RPMI7951 (cell line): Measurements from ENCODE around the gene GPRIN1. TPM values are rescaled to one million over a fixed set of nuclear protein-coding genes. Genes with fewer than 3 reads are reported as not detected.

Experiments used
- DNase-seq: peaks from one replicate; pipeline ENCODE4 v3.0.0-alpha.2; 2012; ENCODE audit warnings: low read depth
- total RNA-seq: library from RNA; depleted of rRNA; stranded (reverse); fragments of >200 nt; shearing (Covaris generic); gene quantifications from 2 replicates; pipeline ENCODE4 v1.2.3, GENCODE V29; 2014

GPRIN1 gene
- total RNA-seq, 1 experiment from 2014 or later, result 4.9 TPM

DNA sequence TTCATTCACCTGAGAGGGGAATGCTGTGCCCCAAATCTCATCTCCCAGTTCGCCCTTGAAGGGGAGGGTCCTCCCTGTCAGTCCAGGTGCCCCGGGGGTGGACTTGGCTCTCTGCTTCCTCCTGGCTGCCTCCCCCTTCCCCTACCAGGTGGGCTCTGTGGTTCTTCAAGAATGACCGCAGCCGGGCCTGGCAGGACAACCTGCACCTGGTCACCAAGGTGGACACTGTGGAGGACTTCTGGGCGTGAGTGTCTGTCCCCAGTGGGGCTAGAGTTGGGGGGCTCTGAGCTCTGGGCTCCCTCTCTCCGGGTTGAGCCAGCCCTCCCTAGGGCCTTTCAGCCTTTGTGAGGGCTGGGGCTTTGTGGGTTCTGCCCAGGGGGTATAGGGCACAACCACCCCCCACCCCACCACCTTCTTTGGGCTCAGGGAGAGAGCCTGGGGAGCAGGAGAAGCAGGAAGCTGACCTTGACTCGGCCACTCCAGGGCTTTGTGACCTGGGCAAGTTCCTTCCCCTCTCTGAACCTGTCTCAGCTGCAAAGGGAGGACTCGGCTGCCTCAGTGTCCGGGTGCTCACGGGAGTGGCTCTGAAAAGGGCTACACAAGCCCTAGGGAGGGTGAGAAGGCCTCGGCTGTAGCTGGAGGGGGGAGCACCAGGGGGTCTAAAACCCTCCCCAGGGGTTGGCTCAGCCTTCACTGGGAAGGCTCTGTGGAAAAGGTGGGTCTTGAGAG, 33.7 kb upstream of the GPRIN1 start:
- DNase-seq, result no peak

DNA sequence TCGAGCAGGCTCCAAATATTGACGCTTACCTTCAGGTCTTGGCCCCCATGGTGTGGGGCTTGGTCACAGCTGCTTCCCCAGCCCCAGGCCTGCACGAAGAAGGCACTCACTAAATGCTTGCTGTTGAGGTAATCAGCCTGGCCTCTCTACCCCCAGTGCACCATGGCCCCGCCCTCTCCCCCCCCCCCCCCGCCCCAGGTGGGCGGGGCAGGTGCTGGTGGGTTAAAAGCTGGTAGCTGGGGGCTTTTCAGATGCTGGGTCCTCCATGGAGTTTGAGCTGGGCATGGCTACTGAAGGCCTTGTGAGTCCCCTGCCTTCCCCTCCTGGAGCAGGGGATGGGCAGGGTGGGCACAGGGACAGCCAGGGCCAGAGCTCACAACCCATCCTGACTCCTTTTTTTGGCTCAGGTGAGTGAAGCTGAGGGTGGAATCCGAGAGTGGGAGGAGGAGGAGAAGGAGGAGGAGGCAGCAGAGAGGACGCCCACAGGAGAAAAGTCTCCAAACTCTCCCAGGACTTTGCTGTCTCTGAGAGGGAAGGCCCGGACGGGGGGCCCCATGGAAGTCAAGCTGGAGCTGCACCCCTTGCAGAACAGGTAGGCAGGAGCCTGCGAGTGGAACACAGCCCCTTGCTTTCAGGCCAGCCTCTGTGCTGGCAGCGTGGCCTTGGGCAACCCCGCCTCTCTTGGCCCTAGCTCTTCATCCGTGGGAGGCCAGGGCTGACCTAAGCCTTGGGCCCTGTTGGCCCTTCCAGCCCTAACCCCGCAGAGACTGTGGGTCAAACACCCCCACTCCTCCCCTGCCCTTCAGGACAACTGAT, 32.9 kb upstream of the GPRIN1 start:
- no peak for DNase-seq

DNA sequence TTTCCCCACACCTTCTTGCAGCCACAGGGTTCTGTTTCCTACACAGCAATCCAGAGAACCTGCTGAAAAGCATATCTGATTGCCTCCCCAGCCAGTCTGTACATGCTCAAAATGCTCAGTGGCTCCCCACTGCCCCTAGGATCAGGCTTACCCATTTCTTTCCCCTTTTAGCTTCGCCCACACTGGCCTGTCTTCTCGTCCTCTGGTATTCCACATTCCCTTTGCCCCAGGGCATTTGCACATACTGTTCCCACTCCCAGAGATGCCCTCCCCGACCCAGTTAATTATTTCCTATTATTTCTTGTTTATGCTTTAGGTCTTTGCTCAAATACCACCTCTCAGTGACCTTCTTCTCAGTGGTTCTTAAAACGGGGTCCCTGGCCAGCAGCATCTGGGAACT, 30.7 kb upstream of the GPRIN1 start:
- no peak for DNase-seq

DNA sequence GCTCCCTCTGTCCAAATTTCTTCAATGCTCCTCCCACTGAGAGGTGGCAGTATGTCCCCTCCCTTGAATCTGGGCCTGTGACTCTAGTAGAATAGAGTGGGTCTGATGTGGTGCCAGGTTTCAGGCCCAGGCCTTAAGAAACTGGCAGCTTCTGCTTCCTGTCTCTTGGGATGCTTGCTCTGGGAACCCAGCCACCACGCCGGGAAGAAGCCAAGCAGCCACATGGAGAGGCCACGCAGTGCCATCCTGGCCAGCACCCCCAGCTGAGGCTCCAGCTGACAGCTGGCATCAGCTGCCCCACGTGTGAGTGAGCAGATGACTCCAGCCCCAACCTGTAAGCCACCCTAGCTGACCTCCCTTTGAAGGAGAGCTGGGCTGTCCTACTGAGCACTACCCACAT, 30.0 kb upstream of the GPRIN1 start:
- DNase-seq, result peak; percentile 51

DNA sequence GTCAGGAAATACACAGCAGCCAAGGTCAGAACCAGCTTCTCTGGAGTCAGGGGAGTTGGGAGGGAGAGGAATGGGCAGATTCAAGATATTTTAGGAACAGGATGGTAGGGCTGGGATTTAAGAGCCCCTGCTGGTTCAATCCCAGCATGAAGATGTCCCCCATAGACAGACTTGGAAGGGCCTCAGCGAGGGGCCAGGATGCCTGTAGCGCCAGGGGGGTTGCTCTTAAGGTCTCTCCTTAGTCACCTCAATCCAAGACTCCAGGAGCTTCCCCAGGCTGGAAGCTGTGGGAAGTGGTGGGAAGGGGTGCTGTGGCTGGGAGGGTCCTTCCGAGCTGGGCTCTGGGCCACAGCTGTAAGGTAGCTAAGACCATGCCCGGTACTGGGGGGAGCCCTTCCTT, 29.3 kb upstream of the GPRIN1 start:
- no peak for DNase-seq

DNA sequence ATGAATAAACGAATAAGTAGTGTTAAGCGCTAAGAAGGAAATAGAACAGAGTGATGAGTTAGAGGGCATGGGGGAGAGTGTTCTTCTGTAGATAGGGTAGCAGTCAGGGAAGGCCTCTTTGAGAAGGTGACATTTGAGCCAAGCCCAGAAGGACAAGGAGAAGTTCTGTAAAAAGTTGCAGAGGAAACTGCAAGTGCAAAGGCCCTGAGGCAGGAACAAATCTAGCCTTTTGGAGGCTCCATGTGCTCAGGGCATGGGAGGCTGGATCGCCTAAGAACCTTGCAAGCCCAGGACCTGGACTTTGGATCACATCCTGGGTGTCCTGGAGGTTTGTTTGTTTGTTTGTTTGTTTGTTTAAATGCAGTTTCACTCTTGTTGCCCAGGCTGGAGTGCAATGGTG, 28.5 kb upstream of the GPRIN1 start:
- DNase-seq, result no peak

DNA sequence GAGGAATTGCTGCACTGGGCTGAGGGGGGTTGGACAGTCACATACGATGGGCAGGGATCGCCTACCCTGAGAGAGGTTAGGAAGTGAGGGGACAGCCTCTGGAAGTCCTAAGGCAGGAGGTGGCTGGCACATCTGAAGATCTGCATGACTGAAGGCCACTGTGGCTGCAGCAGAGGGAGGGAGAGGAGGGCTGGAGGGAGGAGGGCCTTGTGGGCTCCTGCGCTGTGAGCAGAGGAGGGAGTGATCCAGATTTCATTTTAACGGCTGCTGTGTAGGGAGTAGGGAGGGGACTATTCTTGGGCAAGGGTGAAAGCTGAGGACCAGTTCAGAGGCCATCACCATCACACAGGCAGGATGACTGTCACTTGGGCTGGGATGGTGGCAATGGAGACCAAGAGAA, 27.6 kb upstream of the GPRIN1 start:
- DNase-seq, result no peak

DNA sequence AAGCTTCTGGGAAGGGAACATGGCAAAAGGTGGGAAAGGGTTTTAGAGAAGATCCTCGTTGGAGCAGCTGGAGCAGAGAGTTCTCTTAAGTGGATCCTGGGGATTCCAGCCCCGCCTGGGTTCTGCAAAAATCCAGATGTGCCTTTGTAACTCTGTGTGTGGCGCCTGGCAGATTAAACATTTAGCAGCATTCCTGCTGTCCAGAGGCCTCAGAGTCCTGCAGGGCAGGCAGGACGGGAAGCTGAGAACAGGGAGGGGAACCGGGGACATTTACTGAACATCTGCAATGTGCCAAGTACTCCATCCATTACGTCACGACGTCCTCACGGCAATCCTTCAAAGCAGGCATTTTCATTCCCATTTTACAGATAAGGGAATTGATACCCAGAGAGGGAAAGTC, 26.5 kb upstream of the GPRIN1 start:
- no peak for DNase-seq

DNA sequence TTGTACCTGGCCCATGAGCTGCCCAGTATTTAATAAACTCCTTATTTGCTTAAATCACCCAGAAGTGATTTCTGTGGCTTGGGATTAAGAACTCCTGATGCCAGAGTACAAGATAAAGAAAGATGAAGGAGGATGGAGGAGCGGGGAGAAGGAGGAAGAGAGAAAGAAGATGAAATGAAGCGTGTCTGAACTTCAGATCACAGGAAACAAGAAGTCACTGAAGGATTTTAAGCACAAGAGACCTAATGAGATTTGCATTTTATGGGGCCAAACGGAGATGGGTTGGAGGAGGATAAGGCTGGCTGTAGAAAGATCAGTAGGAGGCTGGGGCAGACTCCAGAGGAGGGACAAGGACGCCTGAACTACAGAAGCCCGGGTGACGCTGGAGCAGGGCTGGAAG, 23.6 kb upstream of the GPRIN1 start:
- no peak for DNase-seq

DNA sequence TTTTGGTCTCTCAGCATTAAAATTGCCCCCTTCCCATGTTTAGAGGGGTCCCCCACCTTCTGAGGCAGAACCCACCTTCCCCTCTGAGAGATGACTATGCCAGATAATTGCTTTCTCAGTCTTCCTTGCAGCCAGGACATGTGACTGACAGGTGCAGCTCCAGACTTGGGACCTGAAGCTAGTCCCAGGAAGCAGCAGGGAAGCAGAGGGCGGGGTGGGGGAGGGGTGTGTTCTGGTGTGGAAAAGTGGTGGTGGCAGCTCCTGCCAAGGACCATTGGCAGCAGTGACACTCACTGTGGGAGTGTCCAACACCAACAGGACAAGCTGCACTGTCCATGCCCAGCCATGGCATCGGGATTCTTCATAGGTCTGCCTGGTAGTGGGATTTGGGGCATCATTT, 22.8 kb upstream of the GPRIN1 start:
- DNase-seq, result no peak

DNA sequence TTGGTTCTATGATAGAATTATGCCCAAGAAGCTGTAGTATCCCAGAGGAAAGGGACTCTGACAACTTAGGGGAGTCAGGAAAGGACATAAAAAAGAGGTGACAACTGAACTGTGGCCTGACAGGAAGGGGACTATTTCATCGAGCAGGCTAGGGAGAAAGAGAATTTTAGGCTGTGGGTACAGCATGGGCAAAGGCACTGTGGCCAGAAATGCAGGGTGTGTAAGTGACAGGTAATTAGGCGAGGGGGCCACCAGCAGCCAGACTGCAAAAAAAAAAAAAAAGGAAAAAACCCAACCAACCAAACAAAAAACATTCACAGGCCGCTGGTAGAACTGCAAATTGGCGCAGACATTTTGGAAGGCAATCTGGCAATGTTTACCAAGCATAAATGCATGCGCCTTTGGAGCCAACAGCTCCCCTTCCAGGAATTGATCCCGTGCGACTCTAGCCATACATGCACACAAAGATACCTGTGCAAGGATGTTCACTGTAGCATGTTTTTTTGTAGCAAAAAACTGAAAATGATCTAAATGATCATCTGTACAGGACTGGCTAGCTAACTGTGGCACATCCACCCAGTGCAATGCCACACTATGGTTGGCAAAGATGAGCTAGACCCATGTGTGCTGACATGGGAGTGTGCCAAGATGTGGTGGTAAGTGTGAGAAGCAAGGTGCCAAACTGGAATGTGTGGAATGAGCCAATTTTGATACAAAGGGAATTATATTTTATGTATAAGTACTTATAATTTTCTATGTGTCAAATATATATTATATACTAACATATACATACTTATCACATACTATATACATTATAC, 21.6 kb upstream of the GPRIN1 start:
- DNase-seq, result no peak

DNA sequence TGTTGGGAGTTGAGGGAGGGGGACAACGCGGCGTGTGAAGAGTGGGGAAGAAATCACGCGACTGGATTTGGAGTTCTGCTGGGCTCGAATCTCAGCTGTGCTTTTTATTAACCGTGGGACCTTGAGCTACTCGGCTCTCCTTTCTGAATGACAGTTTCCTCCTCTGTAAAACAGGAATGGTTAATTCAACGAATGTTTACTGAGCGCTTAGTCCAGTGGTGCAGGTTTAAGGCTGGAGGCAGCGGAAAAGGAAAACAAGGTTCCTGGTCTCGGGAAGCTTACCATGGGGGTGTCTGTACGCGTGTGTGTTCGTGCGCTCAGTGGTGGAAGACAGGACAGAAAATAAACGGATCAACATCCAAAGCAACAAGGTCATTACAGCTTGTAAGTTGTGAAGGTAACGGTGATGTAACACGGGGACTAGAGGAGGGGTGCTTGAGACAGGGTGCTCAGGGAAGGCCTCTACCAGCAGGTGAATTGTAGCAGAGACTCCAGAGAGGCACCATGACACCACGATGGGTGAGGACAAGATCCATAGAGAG, 20.8 kb upstream of the GPRIN1 start:
- DNase-seq, result no peak

DNA sequence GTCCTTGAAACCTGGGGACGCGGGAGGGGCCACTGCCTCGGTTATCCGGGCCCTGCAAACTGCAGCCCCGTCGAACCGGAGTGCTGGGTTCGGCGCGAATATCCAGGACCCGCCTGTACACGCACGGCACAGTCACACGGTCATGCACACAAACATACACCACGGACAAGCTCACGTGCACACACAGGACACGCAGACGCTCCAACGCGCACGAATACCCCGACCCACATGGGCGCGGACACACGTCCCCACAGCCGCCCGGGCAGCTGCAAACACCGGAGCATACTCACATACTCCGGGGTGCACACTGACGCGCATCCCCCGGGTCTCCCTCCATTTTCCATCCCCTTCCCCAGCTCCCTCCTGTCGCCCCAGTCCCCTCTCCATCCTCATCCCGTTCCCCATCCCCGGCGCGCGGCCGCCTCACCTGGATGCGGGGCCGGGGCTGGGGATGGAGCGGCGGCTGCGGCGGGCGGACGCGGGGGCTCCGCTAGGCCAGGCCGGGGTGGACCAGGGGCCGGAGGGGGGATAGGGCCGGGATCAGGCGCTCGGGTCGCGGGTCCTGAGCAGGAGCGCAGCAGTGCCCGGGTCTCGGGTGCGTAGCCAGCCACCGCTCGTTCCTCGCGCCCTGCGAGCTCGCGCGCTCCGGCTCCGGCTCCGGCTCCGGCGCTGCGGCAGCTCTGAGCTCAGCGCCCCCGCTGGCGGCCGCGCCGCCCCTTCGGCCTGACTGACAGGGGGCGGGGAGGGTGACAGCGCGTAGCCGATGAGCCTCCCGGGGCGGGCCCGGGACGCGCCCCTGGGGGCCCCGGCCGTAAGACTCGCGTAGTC, 20.1 kb upstream of the GPRIN1 start, which contains the start of the genes EIF4E1B and SNCB:
Gene EIF4E1B (plus strand): TSS at position 823 of the 828 bp plus-strand sequence. CDS start 12,113 bp downstream, outside the sequence.
Gene SNCB (minus strand): TSS at position 682 of the 828 bp plus-strand sequence. CDS start 880 bp downstream, outside the sequence.
- no peak for DNase-seq

DNA sequence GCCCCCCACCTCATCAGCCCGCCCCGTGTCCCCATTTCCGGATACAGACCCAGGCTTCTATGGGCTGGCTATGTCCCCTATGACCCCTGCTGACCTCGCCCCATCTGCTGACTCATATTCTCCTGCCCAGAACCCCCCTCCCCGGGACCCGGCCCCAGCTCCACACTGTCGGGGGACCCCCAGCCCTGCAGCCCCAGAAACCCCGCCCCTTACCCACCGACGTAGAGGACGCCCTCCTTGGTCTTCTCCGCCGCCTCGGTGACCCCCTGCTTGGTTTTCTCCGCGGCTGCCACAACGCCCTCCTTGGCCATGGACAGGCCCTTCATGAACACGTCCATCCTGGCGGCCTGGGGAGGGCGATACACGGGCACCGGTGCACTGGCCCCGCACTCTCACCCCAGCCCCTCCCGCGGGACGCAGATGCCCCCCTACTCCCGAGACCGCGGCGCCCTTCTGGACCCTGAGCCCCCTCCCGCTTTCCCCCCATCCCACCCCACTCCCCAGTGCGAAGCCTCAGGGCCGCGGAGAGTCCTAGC, 19.4 kb upstream of the GPRIN1 start:
- DNase-seq, result no peak

DNA sequence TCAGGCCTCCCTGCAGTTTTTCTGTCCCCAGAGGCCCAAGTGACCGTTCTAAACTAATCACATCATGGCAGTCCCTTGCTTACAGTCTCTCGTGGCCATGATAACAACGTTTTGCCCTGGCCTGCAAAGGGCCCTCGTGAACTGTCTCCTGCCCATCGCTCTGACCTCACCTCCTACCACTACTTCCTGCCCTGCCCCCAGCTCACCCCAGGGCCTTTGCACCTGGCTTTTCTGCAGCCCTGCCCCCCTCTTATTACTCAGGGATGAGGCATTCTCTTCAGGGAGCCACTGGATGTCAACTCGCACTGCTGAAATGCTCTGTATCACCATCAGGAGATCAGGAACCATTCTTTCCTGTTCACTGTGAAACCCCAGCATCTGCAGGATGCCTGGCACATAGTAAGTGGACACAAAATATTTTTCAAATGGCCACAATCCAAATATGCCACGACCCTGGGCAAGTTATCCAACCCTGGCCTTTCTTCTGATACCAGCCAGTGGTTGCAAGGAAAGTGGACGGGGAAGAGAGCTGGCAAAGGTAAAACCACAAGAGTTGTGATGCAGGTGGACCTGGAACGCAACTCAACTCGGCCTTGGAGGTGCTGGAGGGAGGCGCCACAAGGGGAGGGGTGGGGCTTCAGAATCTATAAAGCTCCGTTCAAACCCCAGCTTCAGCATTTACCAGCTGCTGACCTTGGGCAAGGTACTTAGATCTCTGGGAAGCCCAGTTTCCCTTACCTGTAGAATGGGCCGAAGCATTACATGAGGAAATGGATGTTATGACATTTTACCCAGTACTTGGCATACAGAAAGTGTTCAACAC, 18.7 kb upstream of the GPRIN1 start:
- no peak for DNase-seq

DNA sequence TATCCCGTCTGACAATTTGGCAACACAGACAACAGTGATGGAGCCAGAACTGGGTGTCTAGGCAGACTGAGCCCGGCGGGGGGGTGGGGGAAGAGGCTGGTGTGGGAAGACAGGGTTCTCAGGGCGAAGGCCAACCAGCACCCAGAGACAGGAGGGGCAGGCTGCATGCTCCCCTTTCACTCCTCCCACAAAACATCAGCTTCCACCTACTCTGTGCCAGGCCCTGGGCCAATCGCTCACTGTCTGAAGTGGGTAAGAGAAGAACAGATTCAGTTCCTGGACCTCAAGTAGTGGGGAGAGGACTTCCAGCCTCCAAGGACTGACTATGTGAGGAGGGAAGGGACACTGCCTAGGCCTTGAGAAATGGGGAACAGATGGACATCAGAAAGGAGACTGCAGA, 17.6 kb upstream of the GPRIN1 start:
- DNase-seq, result no peak

DNA sequence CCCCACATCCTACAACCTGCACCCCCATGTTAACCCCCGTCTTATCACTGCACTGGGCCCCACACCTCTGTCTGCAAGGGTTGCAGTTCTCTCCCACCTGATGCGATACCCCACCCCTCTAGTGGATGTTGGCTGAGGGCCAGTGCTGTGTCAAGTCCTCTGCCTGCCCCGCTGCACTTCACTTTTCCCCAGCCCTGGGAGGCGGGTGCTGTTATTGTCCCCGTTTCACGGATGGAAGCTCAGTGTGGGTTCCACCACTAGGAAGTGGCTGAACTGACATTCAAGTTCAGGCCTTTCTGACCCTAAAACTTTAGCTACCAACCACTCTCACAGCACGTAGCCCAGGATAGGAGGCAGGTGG, 16.9 kb upstream of the GPRIN1 start:
- no peak for DNase-seq

DNA sequence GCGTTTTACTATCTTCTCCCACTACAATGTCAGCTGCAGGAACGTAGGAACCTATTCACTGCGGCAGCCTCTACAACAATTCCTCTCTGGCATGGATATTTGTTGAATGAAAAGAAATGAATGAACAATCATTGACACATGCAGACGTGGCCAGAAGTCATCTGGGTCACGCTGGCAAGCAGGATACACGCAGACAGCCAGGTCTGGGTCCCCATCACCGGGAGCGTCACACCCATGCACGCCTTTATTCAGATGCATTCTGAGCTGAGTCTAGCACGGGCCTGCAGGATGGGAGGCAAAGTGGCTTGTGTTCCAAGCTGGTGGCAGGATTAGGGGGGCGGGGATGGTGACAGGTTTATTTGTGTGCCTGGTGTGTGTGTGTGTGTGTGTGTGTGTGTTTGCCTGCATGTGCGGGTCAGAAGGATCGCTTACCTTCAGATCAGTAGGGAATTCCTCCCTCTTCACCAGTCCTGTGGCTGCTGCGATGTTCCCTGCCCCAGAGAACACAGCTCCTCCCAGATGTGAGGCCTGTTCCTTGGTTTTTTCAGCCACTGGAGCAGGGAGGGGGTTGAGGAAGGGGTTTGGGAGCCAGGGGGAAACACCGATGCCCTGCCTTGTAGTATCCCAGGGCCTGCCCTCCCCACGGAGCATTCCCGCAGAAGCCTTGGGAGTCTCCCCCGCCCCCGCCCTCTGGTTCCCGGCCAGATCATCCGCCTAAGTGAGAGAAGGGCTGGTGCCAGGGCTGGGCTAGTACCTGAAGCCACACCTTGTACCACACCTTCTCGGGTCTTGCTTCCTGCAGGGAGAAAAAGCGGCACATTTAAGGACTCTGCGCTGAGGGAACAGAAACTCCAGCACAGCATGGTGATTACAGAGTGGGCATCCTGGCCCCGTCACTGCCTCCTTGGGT, 16.3 kb upstream of the GPRIN1 start:
- DNase-seq, result no peak

DNA sequence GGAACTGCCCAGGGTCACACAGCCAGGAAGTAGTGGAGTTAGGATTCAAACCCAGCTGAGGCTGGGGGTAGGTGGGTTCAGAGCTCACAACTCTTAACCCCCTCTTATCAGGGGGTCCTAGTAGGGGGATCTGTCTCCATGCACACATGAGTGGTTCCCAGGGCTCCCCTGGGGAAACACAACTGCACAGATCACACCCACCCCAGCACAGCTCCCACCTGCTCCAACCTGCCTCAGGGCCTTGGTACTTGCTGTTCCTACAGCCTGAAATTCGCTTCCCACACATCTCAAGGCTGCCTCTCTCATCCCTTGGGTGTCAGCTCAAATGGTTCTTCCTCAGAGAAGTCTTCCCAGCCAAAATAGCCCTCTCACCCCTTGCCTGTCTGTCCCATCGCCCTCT, 15.6 kb upstream of the GPRIN1 start:
- DNase-seq, result no peak
